HepG2 (cell line): ENCODE data around the gene GTF3A. TPM values are rescaled to one million over a fixed set of nuclear protein-coding genes. Genes with fewer than 3 reads are reported as not detected.

ENCODE experiments used
- AHR ChIP-seq: IDR thresholded peaks from 2 replicates; pipeline ENCODE4 v1.6.1; 2018; ENCODE audit warnings: missing genetic modification reagents, missing compliant biosample characterization
- FLYWCH1 ChIP-seq: sonication (generic); formaldehyde crosslinking; IDR thresholded peaks from 2 replicates; pipeline ENCODE4 v1.8.1; 2023; ENCODE audit warnings: mild to moderate bottlenecking, missing genetic modification reagents
- IRX3 ChIP-seq: sonication (generic); formaldehyde crosslinking; IDR thresholded peaks from 2 replicates; pipeline ENCODE4 v1.8.1; 2023; ENCODE audit warnings: mild to moderate bottlenecking, low read depth, missing genetic modification reagents, borderline replicate concordance
- JUNB ChIP-seq: sonication (generic); formaldehyde crosslinking; IDR thresholded peaks from 2 replicates; pipeline ENCODE4 v1.8.0; 2022; ENCODE audit warnings: missing genetic modification reagents, mild to moderate bottlenecking, borderline replicate concordance
- TP53 ChIP-seq: sonication (generic); formaldehyde crosslinking; conservative IDR thresholded peaks from 2 replicates; pipeline ENCODE4 v1.4.0; 2020; ENCODE audit warnings: missing genetic modification reagents
- ZFYVE20 ChIP-seq: sonication (generic); formaldehyde crosslinking; IDR thresholded peaks from 2 replicates; pipeline ENCODE4 v1.8.0; 2023; ENCODE audit warnings: low read depth, mild to moderate bottlenecking, moderate library complexity, missing genetic modification reagents, borderline replicate concordance
- ZNF121 ChIP-seq: sonication (generic); formaldehyde crosslinking; IDR thresholded peaks from 2 replicates; pipeline ENCODE4 v1.5.0; 2020; ENCODE audit warnings: mild to moderate bottlenecking, missing genetic modification reagents
- ZNF296 ChIP-seq: sonication (generic); formaldehyde crosslinking; conservative IDR thresholded peaks from 2 replicates; pipeline ENCODE4 v1.5.0; 2020; ENCODE audit warnings: mild to moderate bottlenecking, missing genetic modification reagents
- ZNF724P ChIP-seq: sonication (generic); formaldehyde crosslinking; IDR thresholded peaks from 2 replicates; pipeline ENCODE4 v1.8.0; 2022; ENCODE audit warnings: missing genetic modification reagents, borderline replicate concordance
- polyA plus RNA-seq, 8 experiments: library from polyadenylated mRNA; depleted of rRNA in 3 of 8; stranded (reverse) in 7 of 8; unstranded in 1 of 8; fragments of >200 nt; fragmentation: Illumina TruSeq in 4 of 8; extraction: Trizol in 4 of 8; gene quantifications; 2 replicates each; pipeline versions ENCODE4 v1.2.1 to v1.2.3, GENCODE V29; 2011 to 2016; ENCODE audit warnings: low read depth in 4 of 8, missing spikeins in 1 of 8, mixed read lengths in 1 of 8; ENCODE audit not compliant: insufficient read depth in 1 of 8
- total RNA-seq, 5 experiments: library from RNA; depleted of rRNA; stranded (reverse); fragments of >200 nt; fragmentation: Illumina TruSeq; extraction: Trizol; gene quantifications; 2 replicates each; pipeline ENCODE4 v1.2.3, GENCODE V29; 2016; ENCODE audit warnings: low read depth in 1 of 5
- TF ChIP-seq, protein P1 (sequence below): sonication (generic); formaldehyde crosslinking; IDR thresholded peaks from 2 replicates; pipeline ENCODE4 v1.4.0; 2020; ENCODE audit warnings: missing genetic modification reagents
- TF ChIP-seq, protein P2 (sequence below): sonication (generic); formaldehyde crosslinking; IDR thresholded peaks from 2 replicates; pipeline ENCODE4 v1.9.0; 2021; ENCODE audit warnings: mild to moderate bottlenecking, missing genetic modification reagents
- TF ChIP-seq, protein P3 (sequence below): sonication (generic); formaldehyde crosslinking; IDR thresholded peaks from 2 replicates; pipeline ENCODE4 v1.4.0; 2020; ENCODE audit warnings: missing genetic modification reagents
- TF ChIP-seq, protein P4 (sequence below): sonication (generic); formaldehyde crosslinking; IDR thresholded peaks from 2 replicates; pipeline ENCODE4 v1.5.0; 2020; ENCODE audit warnings: mild to moderate bottlenecking, missing genetic modification reagents
- TF ChIP-seq, protein P5 (sequence below): sonication (generic); formaldehyde crosslinking; IDR thresholded peaks from 2 replicates; pipeline ENCODE4 v1.4.0; 2020; ENCODE audit warnings: missing genetic modification reagents

The GTF3A gene
- total and polyA plus RNA-seq, 2 of the 13 experiments (the other 11 are each of a cell fraction or from before 2014, with no cell fraction given) = 42.1 to 176 TPM

DNA sequence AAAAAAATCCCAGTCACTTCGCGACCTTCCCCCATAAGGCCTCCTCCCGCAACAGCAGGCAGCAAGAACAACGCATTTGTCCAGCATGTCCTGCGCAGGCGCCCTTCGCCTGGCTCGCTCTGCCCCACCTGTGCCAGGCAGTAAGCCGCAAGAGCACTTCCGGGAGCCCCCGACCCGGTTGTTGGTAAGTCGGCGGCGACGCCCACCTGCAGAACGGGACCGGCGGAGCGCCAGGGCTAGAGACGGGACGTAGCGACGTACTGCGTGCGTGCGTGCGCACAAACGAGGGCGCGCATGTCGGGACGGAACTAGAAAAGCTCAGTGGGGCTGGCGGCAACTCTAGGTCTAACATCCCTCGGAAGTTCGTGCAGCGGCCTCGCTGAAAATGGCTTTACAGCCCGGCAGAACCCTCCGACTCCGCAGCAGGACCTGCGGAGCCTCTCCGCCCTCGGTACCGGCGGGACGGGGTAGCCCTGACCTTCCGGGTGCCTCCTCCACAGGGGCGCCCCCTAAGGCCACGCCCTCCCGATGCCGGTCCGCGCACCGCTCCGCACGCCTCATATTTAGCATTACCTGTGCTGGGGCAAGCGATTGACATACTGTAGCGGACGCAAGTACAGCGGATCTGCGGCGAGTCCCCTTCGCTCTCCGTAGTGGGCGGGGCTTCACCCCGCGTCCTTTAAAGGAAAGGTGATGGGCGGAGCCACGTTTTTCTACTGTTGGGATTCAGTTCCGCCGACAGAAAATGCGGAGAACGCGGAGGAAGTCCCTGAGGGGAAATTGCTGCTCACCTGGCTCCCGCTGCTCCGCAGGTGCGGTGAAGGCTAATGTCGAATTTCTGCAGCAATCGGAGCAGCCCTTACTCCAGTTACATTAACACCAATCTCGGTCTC, 25.8 kb downstream of the GTF3A start, which contains the start of gene MTIF3 (continued):
- TF ChIP-seq AHR (CRISPR knock-in tag) (no peak), IRX3 (CRISPR knock-in tag) (no peak), ZFYVE20 (CRISPR knock-in tag) (no peak), FLYWCH1 (no peak), JUNB (no peak), ZNF296 (CRISPR knock-in tag) (no peak), TP53 (peak; percentile 84; the same call in 1 of the 2 replicates), ZNF121 (CRISPR knock-in tag) (peak; percentile 40; the same call in 1 of the 2 replicates), ZNF724P (peak; percentile 33; the same call in 1 of the 2 replicates)
- TF ChIP-seq, protein P1, sequence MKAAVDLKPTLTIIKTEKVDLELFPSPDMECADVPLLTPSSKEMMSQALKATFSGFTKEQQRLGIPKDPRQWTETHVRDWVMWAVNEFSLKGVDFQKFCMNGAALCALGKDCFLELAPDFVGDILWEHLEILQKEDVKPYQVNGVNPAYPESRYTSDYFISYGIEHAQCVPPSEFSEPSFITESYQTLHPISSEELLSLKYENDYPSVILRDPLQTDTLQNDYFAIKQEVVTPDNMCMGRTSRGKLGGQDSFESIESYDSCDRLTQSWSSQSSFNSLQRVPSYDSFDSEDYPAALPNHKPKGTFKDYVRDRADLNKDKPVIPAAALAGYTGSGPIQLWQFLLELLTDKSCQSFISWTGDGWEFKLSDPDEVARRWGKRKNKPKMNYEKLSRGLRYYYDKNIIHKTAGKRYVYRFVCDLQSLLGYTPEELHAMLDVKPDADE (CRISPR knock-in tag) = no peak
- TF ChIP-seq, protein P2, sequence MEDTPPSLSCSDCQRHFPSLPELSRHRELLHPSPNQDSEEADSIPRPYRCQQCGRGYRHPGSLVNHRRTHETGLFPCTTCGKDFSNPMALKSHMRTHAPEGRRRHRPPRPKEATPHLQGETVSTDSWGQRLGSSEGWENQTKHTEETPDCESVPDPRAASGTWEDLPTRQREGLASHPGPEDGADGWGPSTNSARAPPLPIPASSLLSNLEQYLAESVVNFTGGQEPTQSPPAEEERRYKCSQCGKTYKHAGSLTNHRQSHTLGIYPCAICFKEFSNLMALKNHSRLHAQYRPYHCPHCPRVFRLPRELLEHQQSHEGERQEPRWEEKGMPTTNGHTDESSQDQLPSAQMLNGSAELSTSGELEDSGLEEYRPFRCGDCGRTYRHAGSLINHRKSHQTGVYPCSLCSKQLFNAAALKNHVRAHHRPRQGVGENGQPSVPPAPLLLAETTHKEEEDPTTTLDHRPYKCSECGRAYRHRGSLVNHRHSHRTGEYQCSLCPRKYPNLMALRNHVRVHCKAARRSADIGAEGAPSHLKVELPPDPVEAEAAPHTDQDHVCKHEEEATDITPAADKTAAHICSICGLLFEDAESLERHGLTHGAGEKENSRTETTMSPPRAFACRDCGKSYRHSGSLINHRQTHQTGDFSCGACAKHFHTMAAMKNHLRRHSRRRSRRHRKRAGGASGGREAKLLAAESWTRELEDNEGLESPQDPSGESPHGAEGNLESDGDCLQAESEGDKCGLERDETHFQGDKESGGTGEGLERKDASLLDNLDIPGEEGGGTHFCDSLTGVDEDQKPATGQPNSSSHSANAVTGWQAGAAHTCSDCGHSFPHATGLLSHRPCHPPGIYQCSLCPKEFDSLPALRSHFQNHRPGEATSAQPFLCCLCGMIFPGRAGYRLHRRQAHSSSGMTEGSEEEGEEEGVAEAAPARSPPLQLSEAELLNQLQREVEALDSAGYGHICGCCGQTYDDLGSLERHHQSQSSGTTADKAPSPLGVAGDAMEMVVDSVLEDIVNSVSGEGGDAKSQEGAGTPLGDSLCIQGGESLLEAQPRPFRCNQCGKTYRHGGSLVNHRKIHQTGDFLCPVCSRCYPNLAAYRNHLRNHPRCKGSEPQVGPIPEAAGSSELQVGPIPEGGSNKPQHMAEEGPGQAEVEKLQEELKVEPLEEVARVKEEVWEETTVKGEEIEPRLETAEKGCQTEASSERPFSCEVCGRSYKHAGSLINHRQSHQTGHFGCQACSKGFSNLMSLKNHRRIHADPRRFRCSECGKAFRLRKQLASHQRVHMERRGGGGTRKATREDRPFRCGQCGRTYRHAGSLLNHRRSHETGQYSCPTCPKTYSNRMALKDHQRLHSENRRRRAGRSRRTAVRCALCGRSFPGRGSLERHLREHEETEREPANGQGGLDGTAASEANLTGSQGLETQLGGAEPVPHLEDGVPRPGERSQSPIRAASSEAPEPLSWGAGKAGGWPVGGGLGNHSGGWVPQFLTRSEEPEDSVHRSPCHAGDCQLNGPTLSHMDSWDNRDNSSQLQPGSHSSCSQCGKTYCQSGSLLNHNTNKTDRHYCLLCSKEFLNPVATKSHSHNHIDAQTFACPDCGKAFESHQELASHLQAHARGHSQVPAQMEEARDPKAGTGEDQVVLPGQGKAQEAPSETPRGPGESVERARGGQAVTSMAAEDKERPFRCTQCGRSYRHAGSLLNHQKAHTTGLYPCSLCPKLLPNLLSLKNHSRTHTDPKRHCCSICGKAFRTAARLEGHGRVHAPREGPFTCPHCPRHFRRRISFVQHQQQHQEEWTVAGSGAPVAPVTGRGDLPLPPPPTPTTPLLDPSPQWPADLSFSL (CRISPR knock-in tag) = no peak
- TF ChIP-seq, protein P3, sequence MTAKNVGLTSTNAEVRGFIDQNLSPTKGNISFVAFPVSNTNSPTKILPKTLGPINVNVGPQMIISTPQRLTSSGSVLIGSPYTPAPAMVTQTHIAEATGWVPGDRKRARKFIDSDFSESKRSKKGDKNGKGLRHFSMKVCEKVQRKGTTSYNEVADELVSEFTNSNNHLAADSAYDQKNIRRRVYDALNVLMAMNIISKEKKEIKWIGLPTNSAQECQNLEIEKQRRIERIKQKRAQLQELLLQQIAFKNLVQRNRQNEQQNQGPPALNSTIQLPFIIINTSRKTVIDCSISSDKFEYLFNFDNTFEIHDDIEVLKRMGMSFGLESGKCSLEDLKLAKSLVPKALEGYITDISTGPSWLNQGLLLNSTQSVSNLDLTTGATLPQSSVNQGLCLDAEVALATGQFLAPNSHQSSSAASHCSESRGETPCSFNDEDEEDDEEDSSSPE (CRISPR knock-in tag) = peak; percentile 52; the same call in 1 of the 2 replicates
- TF ChIP-seq, protein P4, sequence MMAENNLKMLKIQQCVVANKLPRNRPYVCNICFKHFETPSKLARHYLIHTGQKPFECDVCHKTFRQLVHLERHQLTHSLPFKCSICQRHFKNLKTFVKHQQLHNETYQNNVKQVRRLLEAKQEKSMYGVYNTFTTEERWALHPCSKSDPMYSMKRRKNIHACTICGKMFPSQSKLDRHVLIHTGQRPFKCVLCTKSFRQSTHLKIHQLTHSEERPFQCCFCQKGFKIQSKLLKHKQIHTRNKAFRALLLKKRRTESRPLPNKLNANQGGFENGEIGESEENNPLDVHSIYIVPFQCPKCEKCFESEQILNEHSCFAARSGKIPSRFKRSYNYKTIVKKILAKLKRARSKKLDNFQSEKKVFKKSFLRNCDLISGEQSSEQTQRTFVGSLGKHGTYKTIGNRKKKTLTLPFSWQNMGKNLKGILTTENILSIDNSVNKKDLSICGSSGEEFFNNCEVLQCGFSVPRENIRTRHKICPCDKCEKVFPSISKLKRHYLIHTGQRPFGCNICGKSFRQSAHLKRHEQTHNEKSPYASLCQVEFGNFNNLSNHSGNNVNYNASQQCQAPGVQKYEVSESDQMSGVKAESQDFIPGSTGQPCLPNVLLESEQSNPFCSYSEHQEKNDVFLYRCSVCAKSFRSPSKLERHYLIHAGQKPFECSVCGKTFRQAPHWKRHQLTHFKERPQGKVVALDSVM (CRISPR knock-in tag) = peak; percentile 57; the same call in 1 of the 2 replicates
- TF ChIP-seq, protein P5, sequence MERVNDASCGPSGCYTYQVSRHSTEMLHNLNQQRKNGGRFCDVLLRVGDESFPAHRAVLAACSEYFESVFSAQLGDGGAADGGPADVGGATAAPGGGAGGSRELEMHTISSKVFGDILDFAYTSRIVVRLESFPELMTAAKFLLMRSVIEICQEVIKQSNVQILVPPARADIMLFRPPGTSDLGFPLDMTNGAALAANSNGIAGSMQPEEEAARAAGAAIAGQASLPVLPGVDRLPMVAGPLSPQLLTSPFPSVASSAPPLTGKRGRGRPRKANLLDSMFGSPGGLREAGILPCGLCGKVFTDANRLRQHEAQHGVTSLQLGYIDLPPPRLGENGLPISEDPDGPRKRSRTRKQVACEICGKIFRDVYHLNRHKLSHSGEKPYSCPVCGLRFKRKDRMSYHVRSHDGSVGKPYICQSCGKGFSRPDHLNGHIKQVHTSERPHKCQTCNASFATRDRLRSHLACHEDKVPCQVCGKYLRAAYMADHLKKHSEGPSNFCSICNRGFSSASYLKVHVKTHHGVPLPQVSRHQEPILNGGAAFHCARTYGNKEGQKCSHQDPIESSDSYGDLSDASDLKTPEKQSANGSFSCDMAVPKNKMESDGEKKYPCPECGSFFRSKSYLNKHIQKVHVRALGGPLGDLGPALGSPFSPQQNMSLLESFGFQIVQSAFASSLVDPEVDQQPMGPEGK (CRISPR knock-in tag) = peak; percentile 87
